ENCODE data around the gene DNAJA2. TPM values are rescaled to one million over a fixed set of nuclear protein-coding genes. Genes with fewer than 3 reads are reported as not detected.

Gene DNAJA2
- total and polyA plus RNA-seq, 9 of the 15 experiments (the other 6 are each of a cell fraction or from before 2014, with no cell fraction given), result 24.1 to 75.9 (median 50.7) TPM

DNA sequence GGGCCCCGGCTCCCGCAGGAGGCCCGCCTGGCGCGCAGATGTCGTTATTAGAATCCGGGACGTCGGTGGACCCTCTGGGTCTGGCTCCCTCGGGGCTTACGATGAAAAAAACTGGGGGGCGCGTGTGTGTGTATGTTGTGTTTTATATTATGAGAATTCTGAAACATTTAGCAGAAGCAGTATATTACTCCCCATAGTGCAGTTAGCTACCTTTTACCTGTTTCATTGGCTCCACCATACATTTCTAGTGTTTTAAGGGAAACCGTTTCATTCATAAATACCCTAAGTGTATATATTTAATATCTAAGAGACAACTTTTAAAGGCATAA is 486 bp upstream of the DNAJA2 start (continued):
- TF ChIP-seq, protein P1, sequence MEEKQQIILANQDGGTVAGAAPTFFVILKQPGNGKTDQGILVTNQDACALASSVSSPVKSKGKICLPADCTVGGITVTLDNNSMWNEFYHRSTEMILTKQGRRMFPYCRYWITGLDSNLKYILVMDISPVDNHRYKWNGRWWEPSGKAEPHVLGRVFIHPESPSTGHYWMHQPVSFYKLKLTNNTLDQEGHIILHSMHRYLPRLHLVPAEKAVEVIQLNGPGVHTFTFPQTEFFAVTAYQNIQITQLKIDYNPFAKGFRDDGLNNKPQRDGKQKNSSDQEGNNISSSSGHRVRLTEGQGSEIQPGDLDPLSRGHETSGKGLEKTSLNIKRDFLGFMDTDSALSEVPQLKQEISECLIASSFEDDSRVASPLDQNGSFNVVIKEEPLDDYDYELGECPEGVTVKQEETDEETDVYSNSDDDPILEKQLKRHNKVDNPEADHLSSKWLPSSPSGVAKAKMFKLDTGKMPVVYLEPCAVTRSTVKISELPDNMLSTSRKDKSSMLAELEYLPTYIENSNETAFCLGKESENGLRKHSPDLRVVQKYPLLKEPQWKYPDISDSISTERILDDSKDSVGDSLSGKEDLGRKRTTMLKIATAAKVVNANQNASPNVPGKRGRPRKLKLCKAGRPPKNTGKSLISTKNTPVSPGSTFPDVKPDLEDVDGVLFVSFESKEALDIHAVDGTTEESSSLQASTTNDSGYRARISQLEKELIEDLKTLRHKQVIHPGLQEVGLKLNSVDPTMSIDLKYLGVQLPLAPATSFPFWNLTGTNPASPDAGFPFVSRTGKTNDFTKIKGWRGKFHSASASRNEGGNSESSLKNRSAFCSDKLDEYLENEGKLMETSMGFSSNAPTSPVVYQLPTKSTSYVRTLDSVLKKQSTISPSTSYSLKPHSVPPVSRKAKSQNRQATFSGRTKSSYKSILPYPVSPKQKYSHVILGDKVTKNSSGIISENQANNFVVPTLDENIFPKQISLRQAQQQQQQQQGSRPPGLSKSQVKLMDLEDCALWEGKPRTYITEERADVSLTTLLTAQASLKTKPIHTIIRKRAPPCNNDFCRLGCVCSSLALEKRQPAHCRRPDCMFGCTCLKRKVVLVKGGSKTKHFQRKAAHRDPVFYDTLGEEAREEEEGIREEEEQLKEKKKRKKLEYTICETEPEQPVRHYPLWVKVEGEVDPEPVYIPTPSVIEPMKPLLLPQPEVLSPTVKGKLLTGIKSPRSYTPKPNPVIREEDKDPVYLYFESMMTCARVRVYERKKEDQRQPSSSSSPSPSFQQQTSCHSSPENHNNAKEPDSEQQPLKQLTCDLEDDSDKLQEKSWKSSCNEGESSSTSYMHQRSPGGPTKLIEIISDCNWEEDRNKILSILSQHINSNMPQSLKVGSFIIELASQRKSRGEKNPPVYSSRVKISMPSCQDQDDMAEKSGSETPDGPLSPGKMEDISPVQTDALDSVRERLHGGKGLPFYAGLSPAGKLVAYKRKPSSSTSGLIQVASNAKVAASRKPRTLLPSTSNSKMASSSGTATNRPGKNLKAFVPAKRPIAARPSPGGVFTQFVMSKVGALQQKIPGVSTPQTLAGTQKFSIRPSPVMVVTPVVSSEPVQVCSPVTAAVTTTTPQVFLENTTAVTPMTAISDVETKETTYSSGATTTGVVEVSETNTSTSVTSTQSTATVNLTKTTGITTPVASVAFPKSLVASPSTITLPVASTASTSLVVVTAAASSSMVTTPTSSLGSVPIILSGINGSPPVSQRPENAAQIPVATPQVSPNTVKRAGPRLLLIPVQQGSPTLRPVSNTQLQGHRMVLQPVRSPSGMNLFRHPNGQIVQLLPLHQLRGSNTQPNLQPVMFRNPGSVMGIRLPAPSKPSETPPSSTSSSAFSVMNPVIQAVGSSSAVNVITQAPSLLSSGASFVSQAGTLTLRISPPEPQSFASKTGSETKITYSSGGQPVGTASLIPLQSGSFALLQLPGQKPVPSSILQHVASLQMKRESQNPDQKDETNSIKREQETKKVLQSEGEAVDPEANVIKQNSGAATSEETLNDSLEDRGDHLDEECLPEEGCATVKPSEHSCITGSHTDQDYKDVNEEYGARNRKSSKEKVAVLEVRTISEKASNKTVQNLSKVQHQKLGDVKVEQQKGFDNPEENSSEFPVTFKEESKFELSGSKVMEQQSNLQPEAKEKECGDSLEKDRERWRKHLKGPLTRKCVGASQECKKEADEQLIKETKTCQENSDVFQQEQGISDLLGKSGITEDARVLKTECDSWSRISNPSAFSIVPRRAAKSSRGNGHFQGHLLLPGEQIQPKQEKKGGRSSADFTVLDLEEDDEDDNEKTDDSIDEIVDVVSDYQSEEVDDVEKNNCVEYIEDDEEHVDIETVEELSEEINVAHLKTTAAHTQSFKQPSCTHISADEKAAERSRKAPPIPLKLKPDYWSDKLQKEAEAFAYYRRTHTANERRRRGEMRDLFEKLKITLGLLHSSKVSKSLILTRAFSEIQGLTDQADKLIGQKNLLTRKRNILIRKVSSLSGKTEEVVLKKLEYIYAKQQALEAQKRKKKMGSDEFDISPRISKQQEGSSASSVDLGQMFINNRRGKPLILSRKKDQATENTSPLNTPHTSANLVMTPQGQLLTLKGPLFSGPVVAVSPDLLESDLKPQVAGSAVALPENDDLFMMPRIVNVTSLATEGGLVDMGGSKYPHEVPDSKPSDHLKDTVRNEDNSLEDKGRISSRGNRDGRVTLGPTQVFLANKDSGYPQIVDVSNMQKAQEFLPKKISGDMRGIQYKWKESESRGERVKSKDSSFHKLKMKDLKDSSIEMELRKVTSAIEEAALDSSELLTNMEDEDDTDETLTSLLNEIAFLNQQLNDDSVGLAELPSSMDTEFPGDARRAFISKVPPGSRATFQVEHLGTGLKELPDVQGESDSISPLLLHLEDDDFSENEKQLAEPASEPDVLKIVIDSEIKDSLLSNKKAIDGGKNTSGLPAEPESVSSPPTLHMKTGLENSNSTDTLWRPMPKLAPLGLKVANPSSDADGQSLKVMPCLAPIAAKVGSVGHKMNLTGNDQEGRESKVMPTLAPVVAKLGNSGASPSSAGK (IDR thresholded peaks at IDR 0.05), result peak; percentile 69
- TF ChIP-seq ZZZ3 (IDR thresholded peaks at IDR 0.05) (0 out of 2 replicates have a peak, but pooled peaks have one; percentile 6), HDAC8 (tag; IDR thresholded peaks at IDR 0.05) (0 out of 2 replicates have a peak, but pooled peaks have one; percentile 72)
